ENCODE data around the gene OXNAD1. TPM values are rescaled to one million over a fixed set of nuclear protein-coding genes. Genes with fewer than 3 reads are reported as not detected.

OXNAD1 gene
- total RNA-seq, 1 donor from 2014 or later, result 18.5 TPM

GRCh38 chr3:16272588-16272987 lies 7.6 kb downstream of the OXNAD1 start:
- no peak for TF ChIP-seq CTCF (IDR thresholded peaks at IDR 0.05; ENCODE audit: unreplicated experiment)
- no peaks in the 10 kb centered on the region for H3K4me1 Mint-ChIP-seq (ENCODE audit: low read depth)
- no peaks in the 10 kb centered on the region for H3K9me3 Mint-ChIP-seq (ENCODE audit: low read depth)
- H3K27ac Mint-ChIP-seq, result no peak overlapping the region
- H3K27me3 Mint-ChIP-seq, result no peaks in the 10 kb centered on the region
- H3K36me3 Mint-ChIP-seq (ENCODE audit: insufficient read depth), result peaks cover 4% of the 10 kb centered on the region
- DNase-seq (ENCODE audit: low spot score, unreplicated experiment), result no peak
- H3K4me3 Mint-ChIP-seq (ENCODE audit: low read depth), result no peak overlapping the region

DNA sequence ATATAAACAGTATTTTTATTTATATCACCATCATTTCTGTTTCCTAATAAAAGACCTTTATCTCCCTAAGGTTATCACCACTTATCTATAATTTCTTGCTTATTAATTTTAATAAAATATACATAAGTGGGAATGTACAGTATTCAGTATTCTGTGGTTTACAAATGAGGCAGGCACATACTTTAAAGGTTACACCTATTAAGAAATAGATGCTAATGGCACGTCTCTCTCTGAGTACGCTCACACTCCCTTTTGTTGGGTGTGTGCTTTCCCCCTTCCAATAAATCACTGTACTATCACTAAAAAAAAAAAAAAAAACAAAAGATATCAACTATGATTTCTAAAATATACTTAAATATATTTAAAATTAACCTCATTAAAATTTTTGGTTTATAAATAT lies 8.9 kb downstream of the OXNAD1 start:
- no peaks in the 10 kb centered on the region for H3K9me3 Mint-ChIP-seq (ENCODE audit: low read depth)
- H3K36me3 Mint-ChIP-seq (ENCODE audit: insufficient read depth), result peaks cover 4% of the 10 kb centered on the region
- no peaks in the 10 kb centered on the region for H3K27me3 Mint-ChIP-seq
- DNase-seq (ENCODE audit: low spot score, unreplicated experiment), result no peak
- no peak for TF ChIP-seq CTCF (IDR thresholded peaks at IDR 0.05; ENCODE audit: unreplicated experiment)
- H3K4me3 Mint-ChIP-seq (ENCODE audit: low read depth), result no peak overlapping the region
- no peaks in the 10 kb centered on the region for H3K4me1 Mint-ChIP-seq (ENCODE audit: low read depth)
- H3K27ac Mint-ChIP-seq, result no peak overlapping the region

DNA sequence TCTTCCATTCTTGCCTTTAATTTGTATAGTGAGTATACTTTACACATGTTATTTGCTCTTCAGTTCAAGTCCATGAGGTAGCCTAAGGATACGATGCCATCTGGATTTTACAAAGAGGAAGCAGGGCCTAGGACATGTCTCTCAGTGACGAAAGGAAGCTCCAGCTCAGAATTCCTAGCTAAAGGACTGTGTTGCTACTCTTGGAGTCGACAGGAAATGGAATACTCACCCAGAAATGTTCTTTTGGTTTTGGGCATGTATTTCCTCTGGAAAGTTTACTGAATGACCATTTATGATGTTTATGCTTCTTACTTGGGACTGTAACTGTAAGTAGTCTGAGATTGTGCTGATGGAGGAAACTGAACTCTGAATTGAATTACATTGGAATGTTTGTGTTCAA lies 12.5 kb downstream of the OXNAD1 start:
- no peak overlapping the region for H3K4me3 Mint-ChIP-seq (ENCODE audit: low read depth)
- DNase-seq (ENCODE audit: low spot score, unreplicated experiment), result no peak
- peaks cover 4% of the 10 kb centered on the region for H3K36me3 Mint-ChIP-seq (ENCODE audit: insufficient read depth)
- H3K27ac Mint-ChIP-seq, result no peak overlapping the region
- no peaks in the 10 kb centered on the region for H3K9me3 Mint-ChIP-seq (ENCODE audit: low read depth)
- no peaks in the 10 kb centered on the region for H3K4me1 Mint-ChIP-seq (ENCODE audit: low read depth)
- no peak for TF ChIP-seq CTCF (IDR thresholded peaks at IDR 0.05; ENCODE audit: unreplicated experiment)
- no peaks in the 10 kb centered on the region for H3K27me3 Mint-ChIP-seq

DNA sequence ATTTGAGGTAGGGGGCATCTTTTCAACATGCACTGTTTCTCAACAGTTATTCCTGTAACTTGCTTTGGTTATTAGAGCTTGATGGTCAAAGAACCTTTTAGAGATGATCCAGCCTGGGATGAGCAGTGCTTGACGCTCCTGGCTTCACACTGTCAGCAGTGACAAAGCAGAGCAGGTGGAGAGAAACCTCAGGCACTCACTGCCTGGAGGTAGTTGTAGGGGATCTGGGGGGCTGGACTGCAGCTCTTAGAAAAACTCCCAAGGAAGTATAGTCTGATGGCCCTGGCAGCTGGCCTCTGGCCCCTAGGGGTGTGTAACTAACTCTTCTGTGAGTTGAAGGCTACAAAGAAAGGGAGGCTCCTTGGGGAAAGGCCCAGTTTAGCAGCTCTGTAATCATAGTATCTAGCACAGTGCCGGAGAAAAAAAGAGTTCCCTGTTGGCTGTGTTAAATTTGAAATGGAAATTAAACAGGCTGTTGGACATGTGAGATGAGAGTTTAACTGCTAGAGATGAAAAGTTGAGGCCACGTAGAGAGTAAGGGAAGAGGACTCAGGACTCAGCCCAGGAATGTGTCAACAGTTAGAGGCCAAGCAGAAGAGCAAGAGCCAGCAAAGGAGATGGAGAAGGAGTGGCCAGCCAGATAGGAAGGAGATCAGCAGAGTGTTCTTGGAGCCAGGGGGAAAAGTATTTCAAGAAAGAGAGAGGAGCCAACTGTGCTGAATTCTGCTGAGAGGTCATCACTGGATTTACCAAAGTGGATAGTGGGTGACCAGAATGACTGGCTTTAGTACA lies 14.2 kb downstream of the OXNAD1 start:
- no peak for TF ChIP-seq CTCF (IDR thresholded peaks at IDR 0.05; ENCODE audit: unreplicated experiment)
- Mint-ChIP-seq H3K4me1 (ENCODE audit: low read depth) (no peaks in the 10 kb centered on the region), H3K27me3 (no peaks in the 10 kb centered on the region), H3K27ac (no peak overlapping the region), H3K9me3 (ENCODE audit: low read depth) (no peaks in the 10 kb centered on the region), H3K36me3 (ENCODE audit: insufficient read depth) (peaks cover 5% of the 10 kb centered on the region), H3K4me3 (ENCODE audit: low read depth) (no peak overlapping the region)
- DNase-seq (ENCODE audit: low spot score, unreplicated experiment), result no peak

- no peak for TF ChIP-seq CTCF (IDR thresholded peaks at IDR 0.05; ENCODE audit: unreplicated experiment)
- Mint-ChIP-seq H3K36me3 (ENCODE audit: insufficient read depth) (peaks cover 5% of the 10 kb centered on the region), H3K27ac (no peak overlapping the region), H3K4me3 (ENCODE audit: low read depth) (no peak overlapping the region), H3K27me3 (no peaks in the 10 kb centered on the region), H3K9me3 (ENCODE audit: low read depth) (no peaks in the 10 kb centered on the region), H3K4me1 (ENCODE audit: low read depth) (no peaks in the 10 kb centered on the region)
- no peak for DNase-seq (ENCODE audit: low spot score, unreplicated experiment)
Observed at GRCh38 chr3:16280671-16281070, 15.7 kb downstream of the OXNAD1 start.
